Duodenal mucosa (tissue), 2 donors: ENCODE data around the gene SOX13.
"Not testable (repeated sequence)": the region's sequence is repeated elsewhere in the genome, so short reads cannot be mapped to it uniquely, and the experiment has no call there.

ENCODE experiments used
- H3K27ac ChIP-seq: one replicate; pipeline ENCODE4 v1.7.0; 2013; ENCODE audit warnings: low read depth, low read length
- H3K27me3 ChIP-seq, 2 donors: one replicate each; pipeline ENCODE4 v1.7.0; 2013; ENCODE audit warnings: low read length in 2 of 2, control low read depth in 1 of 2; ENCODE audit not compliant: insufficient read depth in 2 of 2, control insufficient read depth in 1 of 2
- H3K36me3 ChIP-seq, 2 donors: one replicate each; pipeline ENCODE4 v1.7.0; 2013; ENCODE audit warnings: low read length in 2 of 2, control low read depth in 1 of 2; ENCODE audit not compliant: insufficient read depth in 2 of 2, control insufficient read depth in 1 of 2
- H3K4me1 ChIP-seq, 2 donors: one replicate each; pipeline ENCODE4 v1.7.0; 2013; ENCODE audit warnings: low read length in 2 of 2, control low read depth in 1 of 2; ENCODE audit not compliant: insufficient read depth in 2 of 2, control insufficient read depth in 1 of 2
- H3K4me3 ChIP-seq, 2 donors: one replicate each; pipeline ENCODE4 v1.7.0; 2013; ENCODE audit warnings: low read length in 2 of 2, low read depth in 1 of 2
- H3K9ac ChIP-seq, 2 donors: one replicate each; pipeline ENCODE4 v1.7.0; 2013; ENCODE audit warnings: low read length in 2 of 2, low read depth in 1 of 2
- H3K9me3 ChIP-seq, 2 donors: one replicate each; pipeline ENCODE4 v1.7.0; 2013; ENCODE audit warnings: low read length in 2 of 2, control low read depth in 1 of 2; ENCODE audit not compliant: control insufficient read depth in 1 of 2

Gene SOX13

GRCh38 chr1:204041803-204042505 lies 31.0 kb upstream of the SOX13 start:
- H3K9ac ChIP-seq = no peak overlapping the region
- H3K4me3 ChIP-seq = no peak overlapping the region
- no peak overlapping the region for H3K27ac ChIP-seq
- H3K9me3 ChIP-seq = no peaks in the 10 kb centered on the region
- H3K4me1 ChIP-seq = no peaks in the 10 kb centered on the region
- H3K36me3 ChIP-seq = no peaks in the 10 kb centered on the region
- no peaks in the 10 kb centered on the region for H3K27me3 ChIP-seq

GRCh38 chr1:204042516-204042915 lies 30.4 kb upstream of the SOX13 start:
- Histone ChIP-seq H3K9ac (no peak overlapping the region), H3K27ac (no peak overlapping the region)

DNA sequence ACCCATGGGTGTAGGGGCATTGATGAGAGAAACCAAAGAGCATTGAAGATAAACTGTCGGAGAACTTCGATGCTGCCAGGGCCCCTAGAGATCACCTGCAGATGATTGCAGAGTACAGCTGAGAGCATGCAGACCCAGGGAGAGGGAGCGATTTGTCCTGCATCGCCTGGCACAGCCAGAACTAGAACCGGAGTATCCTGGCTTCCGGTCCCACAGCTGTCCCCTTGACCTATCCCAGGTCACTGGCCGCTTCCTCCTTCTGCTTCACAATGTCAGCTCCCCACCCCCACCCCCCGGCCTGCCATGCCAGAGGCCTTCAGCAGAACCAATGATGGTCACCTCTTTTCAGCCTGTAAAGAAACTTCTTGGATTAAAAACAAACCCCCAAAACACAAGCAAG lies 29.2 kb upstream of the SOX13 start:
- Histone ChIP-seq H3K4me1 (no peaks in the 10 kb centered on the region), H3K27ac (no peak overlapping the region), H3K27me3 (no peaks in the 10 kb centered on the region), H3K9me3 (no peaks in the 10 kb centered on the region), H3K4me3 (no peak overlapping the region), H3K36me3 (no peaks in the 10 kb centered on the region), H3K9ac (no peak overlapping the region)

More at GRCh38 chr1:204042516-204042915, 30.4 kb upstream of the SOX13 start:
- no peaks in the 10 kb centered on the region for H3K4me1 ChIP-seq
- H3K36me3 ChIP-seq = no peaks in the 10 kb centered on the region
- H3K9me3 ChIP-seq = no peaks in the 10 kb centered on the region
- no peak overlapping the region for H3K4me3 ChIP-seq
- no peaks in the 10 kb centered on the region for H3K27me3 ChIP-seq

DNA sequence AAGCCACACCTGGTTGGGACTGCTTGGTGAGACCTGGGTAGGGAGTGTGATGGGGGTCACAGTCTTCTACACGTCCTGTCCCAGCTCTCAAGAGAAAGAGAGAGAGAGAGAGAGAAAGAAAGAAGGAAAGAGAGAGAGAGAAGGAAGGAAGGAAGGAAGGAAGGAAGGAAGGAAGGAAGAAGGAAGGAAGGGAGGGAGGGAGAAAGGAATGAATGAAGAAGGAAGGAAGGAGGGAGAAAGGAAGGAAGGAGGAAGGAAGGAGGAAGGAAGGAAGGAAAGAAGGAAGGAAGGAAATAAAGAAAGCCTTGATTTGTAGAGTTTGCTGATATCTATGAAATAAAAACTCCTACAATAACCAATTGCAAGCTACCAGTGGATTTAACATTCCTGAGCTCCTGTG lies 28.5 kb upstream of the SOX13 start:
- no peaks in the 10 kb centered on the region for H3K27me3 ChIP-seq
- H3K9me3 ChIP-seq = no peaks in the 10 kb centered on the region
- no peaks in the 10 kb centered on the region for H3K4me1 ChIP-seq
- no peaks in the 10 kb centered on the region for H3K36me3 ChIP-seq
- no peak overlapping the region for H3K4me3 ChIP-seq
- no peak overlapping the region for H3K27ac ChIP-seq
- H3K9ac ChIP-seq = no peak overlapping the region

GRCh38 chr1:204045430-204045829 lies 27.5 kb upstream of the SOX13 start:
- H3K9me3 ChIP-seq = no peaks in the 10 kb centered on the region
- no peak overlapping the region for H3K9ac ChIP-seq
- H3K36me3 ChIP-seq = no peaks in the 10 kb centered on the region
- H3K27ac ChIP-seq = no peak overlapping the region
- H3K4me1 ChIP-seq = no peaks in the 10 kb centered on the region
- H3K4me3 ChIP-seq = no peak overlapping the region
- H3K27me3 ChIP-seq = no peaks in the 10 kb centered on the region

GRCh38 chr1:204046346-204046745 lies 26.6 kb upstream of the SOX13 start:
- Histone ChIP-seq H3K9ac (no peak overlapping the region), H3K36me3 (no peaks in the 10 kb centered on the region), H3K9me3 (no peaks in the 10 kb centered on the region), H3K4me1 (no peaks in the 10 kb centered on the region), H3K4me3 (no peak overlapping the region), H3K27me3 (no peaks in the 10 kb centered on the region), H3K27ac (no peak overlapping the region)

DNA sequence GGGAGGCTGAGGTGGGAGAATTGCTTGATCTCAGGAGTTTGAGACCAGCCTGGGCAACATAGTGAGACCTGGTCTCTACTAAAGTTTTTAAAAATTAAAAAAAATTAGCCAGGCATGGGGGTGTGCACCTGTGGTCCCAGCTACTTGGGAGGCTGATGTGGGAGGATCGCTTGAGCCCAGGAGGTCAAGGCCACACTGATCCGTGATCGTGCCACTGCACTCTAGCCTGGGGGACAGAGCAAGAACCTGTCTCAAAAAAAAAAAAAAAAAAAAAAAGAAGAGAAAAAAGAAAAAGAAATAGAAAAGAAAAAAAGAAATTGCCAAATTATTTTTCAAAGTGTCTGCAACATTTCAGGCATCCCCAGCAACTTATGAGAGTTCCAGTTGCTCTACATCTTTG lies 24.1 kb upstream of the SOX13 start:
- H3K4me1 ChIP-seq = not testable (repeated sequence)

DNA sequence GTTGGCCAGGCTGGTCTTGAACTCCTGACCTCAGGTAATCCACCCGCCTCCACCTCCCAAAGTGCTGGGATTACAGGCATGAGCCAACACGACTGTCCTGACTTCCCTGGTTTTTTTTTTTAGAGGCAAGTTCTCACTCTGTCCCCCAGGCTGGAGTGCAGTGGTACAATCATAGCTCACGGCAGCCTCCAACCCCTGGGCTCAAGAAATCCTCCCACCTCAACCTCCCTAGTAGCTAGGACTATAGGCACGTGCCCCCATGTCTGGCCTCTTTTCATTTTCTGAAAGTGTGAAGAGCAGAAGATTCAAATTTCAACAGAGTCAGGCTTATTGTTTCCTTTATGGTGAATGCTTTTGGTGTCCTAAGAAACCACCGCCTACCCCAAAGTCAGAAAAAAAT lies 21.7 kb upstream of the SOX13 start:
- no peaks in the 10 kb centered on the region for H3K9me3 ChIP-seq
- H3K4me3 ChIP-seq = no peak overlapping the region
- no peak overlapping the region for H3K27ac ChIP-seq
- no peaks in the 10 kb centered on the region for H3K27me3 ChIP-seq
- H3K36me3 ChIP-seq = no peaks in the 10 kb centered on the region
- no peak overlapping the region for H3K9ac ChIP-seq
- H3K4me1 ChIP-seq = no peaks in the 10 kb centered on the region

More for the DNA sequence above, 24.1 kb upstream of the SOX13 start:
- H3K27ac ChIP-seq, H3K4me3 ChIP-seq, H3K9me3 ChIP-seq, H3K9ac ChIP-seq, H3K27me3 ChIP-seq, H3K36me3 ChIP-seq: not testable (repeated sequence)

DNA sequence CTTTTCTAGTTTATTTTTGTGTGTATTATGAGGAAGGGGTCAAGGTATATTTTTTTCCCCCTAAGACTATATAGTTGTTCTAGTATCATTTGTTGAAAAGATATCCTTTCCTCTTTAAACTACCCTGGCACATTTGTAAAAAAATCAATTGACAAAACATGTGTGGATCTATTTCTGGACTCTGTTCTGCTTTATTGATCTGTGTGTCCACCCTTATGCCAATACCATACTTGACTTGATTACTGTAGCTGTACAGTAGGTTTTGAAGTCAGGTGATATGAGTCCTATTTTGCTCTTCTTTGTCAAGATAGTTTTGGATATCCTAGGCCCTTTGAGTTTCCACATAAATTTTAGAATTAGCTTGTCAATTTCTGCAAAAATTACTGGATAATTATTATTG lies 21.2 kb upstream of the SOX13 start:
- Histone ChIP-seq H3K27ac (no peak overlapping the region), H3K9me3 (no peaks in the 10 kb centered on the region), H3K4me1 (no peaks in the 10 kb centered on the region), H3K36me3 (no peaks in the 10 kb centered on the region), H3K27me3 (no peaks in the 10 kb centered on the region), H3K4me3 (no peak overlapping the region), H3K9ac (no peak overlapping the region)

GRCh38 chr1:204053893-204054292 lies 19.0 kb upstream of the SOX13 start:
- Histone ChIP-seq H3K9me3 (no peaks in the 10 kb centered on the region), H3K4me3 (no peak overlapping the region), H3K4me1 (no peaks in the 10 kb centered on the region), H3K9ac (no peak overlapping the region), H3K27me3 (no peaks in the 10 kb centered on the region), H3K27ac (no peak overlapping the region), H3K36me3 (no peaks in the 10 kb centered on the region)

GRCh38 chr1:204059970-204060369 lies 12.9 kb upstream of the SOX13 start:
- no peaks in the 10 kb centered on the region for H3K36me3 ChIP-seq
- no peak overlapping the region for H3K9ac ChIP-seq
- no peak overlapping the region for H3K27ac ChIP-seq
- H3K27me3 ChIP-seq = no peaks in the 10 kb centered on the region
- no peak overlapping the region for H3K4me3 ChIP-seq
- peaks cover 0 to 1% of the 10 kb centered on the region in 2 donors for H3K4me1 ChIP-seq
- no peaks in the 10 kb centered on the region for H3K9me3 ChIP-seq
